ENCODE measurements around the gene SALL1.

SALL1 gene

GRCh38 chr16:51150888-51151320 lies at the start of gene SALL1:
TSS of gene SALL1 (minus strand) at chr16:51151270. CDS start at chr16:51151241, 29 bp downstream.
- H3K4me3 Mint-ChIP-seq: no peak within 1 kb of the TSS
- H3K27me3 Mint-ChIP-seq (ENCODE audit: low read depth): peaks cover 79% of the 10 kb centered on the region
- H3K4me1 Mint-ChIP-seq (ENCODE audit: low read depth): peaks cover 2% of the 10 kb centered on the region
- H3K36me3 Mint-ChIP-seq (ENCODE audit: low read depth): no peaks in the 10 kb centered on the region
- no peak within 1 kb of the TSS for H3K27ac Mint-ChIP-seq
- H3K9me3 Mint-ChIP-seq: peaks cover 4% of the 10 kb centered on the region

DNA sequence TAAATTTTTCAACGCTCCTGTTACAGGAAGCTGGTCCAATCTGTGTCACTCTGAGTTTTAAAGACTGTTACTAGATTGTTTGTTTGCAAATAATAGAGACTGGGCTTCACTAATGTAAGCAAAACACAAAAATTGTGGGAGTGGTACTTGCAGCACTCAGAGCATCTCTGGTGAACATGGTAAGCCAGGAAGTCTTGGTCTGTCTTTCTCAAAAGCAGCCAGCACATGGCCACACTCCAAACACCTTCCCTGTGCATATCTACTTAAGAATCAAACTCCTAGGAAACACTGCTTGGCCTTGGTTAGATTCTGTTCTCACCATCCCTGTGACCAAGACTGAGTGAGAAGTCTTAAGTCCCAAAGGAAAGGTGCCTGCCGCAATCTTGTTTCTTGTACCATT lies 49.7 kb upstream of the SALL1 start:
- no peaks in the 10 kb centered on the region for H3K36me3 Mint-ChIP-seq (ENCODE audit: low read depth)
- H3K27ac Mint-ChIP-seq: no peak overlapping the region
- H3K4me3 Mint-ChIP-seq: no peak overlapping the region
- no peaks in the 10 kb centered on the region for H3K27me3 Mint-ChIP-seq (ENCODE audit: low read depth)
- H3K4me1 Mint-ChIP-seq (ENCODE audit: low read depth): no peaks in the 10 kb centered on the region
- peaks cover 14% of the 10 kb centered on the region for H3K9me3 Mint-ChIP-seq

DNA sequence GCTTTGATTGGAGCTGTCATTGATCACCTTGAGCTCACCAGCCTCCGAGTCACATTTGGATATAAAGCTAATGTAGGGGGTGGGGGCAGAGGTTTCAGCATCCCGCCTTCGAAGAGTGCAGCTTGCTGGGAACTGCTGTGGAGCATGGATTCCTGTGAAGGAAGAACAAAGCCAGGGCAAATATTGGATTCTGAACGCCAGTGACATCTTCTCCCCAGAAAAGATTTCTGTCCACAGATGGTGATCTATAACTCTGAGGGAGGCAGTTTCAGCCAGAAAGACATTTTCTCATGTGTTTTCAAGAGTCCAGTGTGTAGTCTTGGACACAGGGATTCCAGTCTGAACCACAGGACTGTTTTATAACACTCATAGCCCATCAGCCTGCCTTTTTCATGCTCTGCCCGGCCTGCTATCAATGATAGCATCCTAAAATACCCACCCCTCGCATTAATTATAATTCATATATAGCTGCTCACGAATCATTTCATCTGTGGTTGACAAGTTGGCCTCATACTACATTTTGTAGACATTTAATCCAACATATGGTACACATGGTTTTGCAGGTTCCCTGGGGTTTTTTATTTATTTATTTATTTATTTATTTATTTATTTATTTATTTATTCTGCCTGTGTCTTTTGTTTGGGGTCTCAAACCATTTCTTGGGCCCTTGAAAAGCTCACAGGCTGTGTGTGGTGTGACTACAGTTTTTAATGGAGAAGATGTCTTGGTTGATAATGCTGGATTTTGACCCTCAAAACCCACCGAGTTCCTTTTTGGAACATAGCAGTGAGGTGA lies 47.1 kb upstream of the SALL1 start:
- H3K27ac Mint-ChIP-seq: no peak overlapping the region
- no peak overlapping the region for H3K4me3 Mint-ChIP-seq
- no peaks in the 10 kb centered on the region for H3K27me3 Mint-ChIP-seq (ENCODE audit: low read depth)

GRCh38 chr16:51193879-51194278 lies 42.8 kb upstream of the SALL1 start:
- no peaks in the 10 kb centered on the region for H3K4me1 Mint-ChIP-seq (ENCODE audit: low read depth)

More for the DNA sequence above, 47.1 kb upstream of the SALL1 start:
- Mint-ChIP-seq H3K9me3 (peaks cover 14% of the 10 kb centered on the region), H3K36me3 (ENCODE audit: low read depth) (no peaks in the 10 kb centered on the region), H3K4me1 (ENCODE audit: low read depth) (no peaks in the 10 kb centered on the region)

DNA sequence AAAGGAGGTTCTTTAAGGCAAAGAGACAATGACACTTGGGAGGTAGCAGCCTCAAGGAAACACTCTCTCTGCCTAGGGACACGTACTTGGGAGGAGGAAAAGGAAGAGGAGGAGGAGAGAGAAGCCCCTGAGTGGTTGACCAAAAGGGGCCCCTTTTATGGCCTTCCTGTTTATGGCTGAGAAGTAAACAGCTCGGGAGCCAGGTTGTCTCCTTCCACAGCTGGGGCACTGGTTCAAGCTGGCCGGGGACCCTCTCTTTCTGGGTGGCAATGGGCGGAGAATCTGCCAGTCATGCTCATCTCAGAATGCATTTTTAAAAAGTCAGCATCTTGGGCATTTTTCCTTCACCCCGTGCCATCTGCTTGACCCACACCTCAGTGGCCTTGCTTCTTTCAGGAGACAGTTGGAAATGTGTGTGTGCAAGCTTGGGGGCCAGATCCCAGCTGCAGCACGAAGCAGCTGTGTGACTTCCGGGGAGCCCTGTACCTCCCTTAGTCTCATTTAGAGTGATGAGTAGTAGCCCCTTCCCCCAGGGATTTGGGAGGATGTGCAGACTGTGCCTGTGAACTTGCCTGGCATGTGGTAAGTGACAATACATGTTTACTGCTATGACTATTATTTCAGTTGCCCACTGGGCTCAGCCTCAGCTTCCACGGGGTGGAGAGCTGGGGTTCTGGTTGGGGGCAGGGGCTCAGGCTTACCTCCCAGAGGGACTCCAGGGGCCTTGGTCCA lies 33.8 kb upstream of the SALL1 start:
- no peaks in the 10 kb centered on the region for H3K4me1 Mint-ChIP-seq (ENCODE audit: low read depth)
- no peak overlapping the region for H3K4me3 Mint-ChIP-seq
- H3K36me3 Mint-ChIP-seq (ENCODE audit: low read depth): no peaks in the 10 kb centered on the region
- no peaks in the 10 kb centered on the region for H3K9me3 Mint-ChIP-seq
- no peaks in the 10 kb centered on the region for H3K27me3 Mint-ChIP-seq (ENCODE audit: low read depth)
- no peak overlapping the region for H3K27ac Mint-ChIP-seq

More at GRCh38 chr16:51193879-51194278, 42.8 kb upstream of the SALL1 start:
- H3K9me3 Mint-ChIP-seq: no peaks in the 10 kb centered on the region
- no peak overlapping the region for H3K27ac Mint-ChIP-seq
- H3K4me3 Mint-ChIP-seq: no peak overlapping the region
- H3K36me3 Mint-ChIP-seq (ENCODE audit: low read depth): no peaks in the 10 kb centered on the region
- no peaks in the 10 kb centered on the region for H3K27me3 Mint-ChIP-seq (ENCODE audit: low read depth)

DNA sequence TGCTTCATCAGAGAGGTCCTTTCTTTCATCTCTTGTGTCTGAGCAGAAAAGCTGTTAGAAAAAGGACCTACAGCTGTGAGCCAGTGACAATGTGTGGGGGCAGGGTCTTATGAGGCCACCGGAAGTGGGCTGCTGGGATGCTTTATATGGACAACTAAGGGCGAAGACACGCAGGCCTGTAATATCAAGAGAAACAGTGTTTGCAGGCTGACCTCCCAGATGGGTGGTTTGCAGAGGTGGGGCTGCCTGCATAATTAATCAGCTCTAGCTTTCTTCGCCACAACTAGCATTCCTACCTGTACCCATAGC lies 30.4 kb upstream of the SALL1 start:
- H3K9me3 Mint-ChIP-seq: no peaks in the 10 kb centered on the region
- no peaks in the 10 kb centered on the region for H3K4me1 Mint-ChIP-seq (ENCODE audit: low read depth)
- H3K27me3 Mint-ChIP-seq (ENCODE audit: low read depth): no peaks in the 10 kb centered on the region
- no peaks in the 10 kb centered on the region for H3K36me3 Mint-ChIP-seq (ENCODE audit: low read depth)
- H3K27ac Mint-ChIP-seq: no peak overlapping the region
- H3K4me3 Mint-ChIP-seq: no peak overlapping the region

DNA sequence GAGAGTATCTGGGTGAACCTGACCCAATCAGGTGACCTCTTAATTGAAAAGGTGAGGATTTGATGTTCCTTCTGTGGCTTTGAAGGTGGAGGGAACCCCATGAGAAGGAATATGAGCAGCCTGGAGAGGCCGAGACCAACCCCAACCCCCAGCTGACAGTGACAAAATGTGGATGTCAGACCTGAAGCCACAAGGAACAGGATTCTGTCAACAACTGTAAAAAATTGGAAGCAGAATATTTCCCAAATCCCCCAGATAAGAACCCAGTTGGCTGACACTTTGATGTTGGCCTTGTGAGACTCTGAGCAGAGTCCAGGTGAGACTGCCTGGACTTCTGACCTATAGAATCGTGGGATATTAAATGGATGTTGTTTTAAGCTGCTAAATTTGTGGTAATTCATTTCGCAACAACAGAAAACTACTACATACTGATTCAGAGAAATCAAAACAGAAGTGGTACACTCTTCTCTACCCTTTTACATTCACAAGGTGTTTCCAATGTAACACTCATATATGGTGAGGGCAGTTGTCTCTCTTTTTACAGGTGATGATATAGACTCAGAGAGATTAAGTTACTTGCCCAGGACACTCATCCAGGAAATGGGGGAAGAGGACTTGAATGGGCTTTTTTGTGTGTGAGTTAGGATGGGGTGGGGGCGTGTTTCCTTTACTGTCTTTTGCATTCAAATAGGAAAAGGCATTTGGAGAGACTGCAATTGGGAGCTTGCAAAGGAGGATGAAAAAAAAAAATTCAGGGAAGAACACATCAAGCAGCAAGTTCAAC lies 29.8 kb upstream of the SALL1 start:
- Mint-ChIP-seq H3K9me3 (no peaks in the 10 kb centered on the region), H3K27ac (no peak overlapping the region), H3K4me3 (no peak overlapping the region), H3K36me3 (ENCODE audit: low read depth) (no peaks in the 10 kb centered on the region), H3K27me3 (ENCODE audit: low read depth) (no peaks in the 10 kb centered on the region), H3K4me1 (ENCODE audit: low read depth) (no peaks in the 10 kb centered on the region)

GRCh38 chr16:51175081-51175480 lies 24.0 kb upstream of the SALL1 start:
- no peaks in the 10 kb centered on the region for H3K36me3 Mint-ChIP-seq (ENCODE audit: low read depth)
- H3K4me1 Mint-ChIP-seq (ENCODE audit: low read depth): no peaks in the 10 kb centered on the region
- no peak overlapping the region for H3K27ac Mint-ChIP-seq
- no peaks in the 10 kb centered on the region for H3K27me3 Mint-ChIP-seq (ENCODE audit: low read depth)
- H3K4me3 Mint-ChIP-seq: no peak overlapping the region
- H3K9me3 Mint-ChIP-seq: no peaks in the 10 kb centered on the region

DNA sequence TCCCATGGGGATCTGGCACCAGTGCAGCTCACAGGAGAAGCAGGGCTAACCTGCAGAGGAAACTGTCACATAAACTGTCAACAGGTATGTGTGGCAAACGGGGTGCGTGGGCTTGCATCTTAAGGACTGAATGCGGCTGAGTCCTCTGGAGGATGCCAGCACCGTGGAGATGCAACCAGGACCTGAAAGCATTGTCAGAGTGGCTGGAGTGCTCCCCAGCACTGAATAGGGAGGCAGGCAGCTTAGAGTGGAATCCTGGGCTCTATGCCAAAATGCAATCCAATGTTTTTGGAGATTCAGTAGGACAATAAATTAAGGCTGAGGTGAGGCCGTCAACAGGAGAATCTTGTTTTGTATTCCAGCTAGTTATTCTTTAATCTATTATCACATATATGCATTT lies 21.3 kb upstream of the SALL1 start:
- Mint-ChIP-seq H3K4me1 (ENCODE audit: low read depth) (no peaks in the 10 kb centered on the region), H3K9me3 (no peaks in the 10 kb centered on the region), H3K27ac (no peak overlapping the region), H3K36me3 (ENCODE audit: low read depth) (no peaks in the 10 kb centered on the region), H3K27me3 (ENCODE audit: low read depth) (no peaks in the 10 kb centered on the region), H3K4me3 (no peak overlapping the region)

DNA sequence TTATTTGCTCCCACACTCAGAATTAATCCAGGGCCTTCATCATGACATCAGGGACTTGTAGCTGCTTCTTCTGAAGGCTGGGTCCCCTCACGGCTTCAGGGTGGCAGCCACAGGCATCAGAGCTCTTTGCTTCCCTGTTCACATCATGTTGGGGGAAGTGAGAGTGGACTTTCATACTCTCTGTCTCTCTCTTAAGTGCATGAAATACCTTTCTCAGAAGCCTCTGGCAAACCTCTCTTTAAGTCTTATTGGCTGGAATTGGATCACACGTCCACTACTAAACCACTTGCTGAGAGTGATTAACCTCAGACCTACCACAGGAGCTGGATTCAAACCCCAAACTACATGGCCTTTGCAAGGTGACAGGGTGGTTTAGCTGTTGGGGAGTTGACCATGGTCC lies 17.7 kb upstream of the SALL1 start:
- no peak overlapping the region for H3K27ac Mint-ChIP-seq
- H3K27me3 Mint-ChIP-seq (ENCODE audit: low read depth): no peaks in the 10 kb centered on the region
- H3K4me1 Mint-ChIP-seq (ENCODE audit: low read depth): no peaks in the 10 kb centered on the region
- H3K4me3 Mint-ChIP-seq: no peak overlapping the region
- H3K36me3 Mint-ChIP-seq (ENCODE audit: low read depth): no peaks in the 10 kb centered on the region
- no peaks in the 10 kb centered on the region for H3K9me3 Mint-ChIP-seq

- Mint-ChIP-seq H3K27me3 (ENCODE audit: low read depth) (no peaks in the 10 kb centered on the region), H3K27ac (no peak overlapping the region), H3K4me1 (ENCODE audit: low read depth) (no peaks in the 10 kb centered on the region), H3K9me3 (no peaks in the 10 kb centered on the region), H3K36me3 (ENCODE audit: low read depth) (no peaks in the 10 kb centered on the region), H3K4me3 (no peak overlapping the region)
Observed at GRCh38 chr16:51167170-51167895, 16.3 kb upstream of the SALL1 start.

DNA sequence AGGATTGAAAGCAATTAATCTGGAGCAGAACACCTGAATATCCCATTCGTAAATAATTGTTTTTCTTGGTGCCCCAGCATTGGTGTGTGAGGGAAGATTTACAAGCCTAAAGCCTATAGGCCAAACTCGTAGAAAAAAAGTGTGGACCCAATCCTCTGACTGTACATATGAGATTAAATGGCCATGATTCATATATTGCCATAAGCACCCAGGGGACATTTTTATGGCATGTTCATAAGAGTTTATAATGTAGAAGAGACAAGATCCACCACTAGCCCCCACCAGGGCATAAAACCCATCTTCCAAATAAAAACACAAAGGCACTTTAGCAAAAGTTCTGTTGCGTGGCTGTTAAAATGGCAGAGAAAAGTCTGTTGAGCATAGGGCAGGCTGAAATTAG lies 15.5 kb upstream of the SALL1 start:
- H3K36me3 Mint-ChIP-seq (ENCODE audit: low read depth): no peaks in the 10 kb centered on the region
- no peaks in the 10 kb centered on the region for H3K9me3 Mint-ChIP-seq
- no peak overlapping the region for H3K27ac Mint-ChIP-seq
- H3K27me3 Mint-ChIP-seq (ENCODE audit: low read depth): no peaks in the 10 kb centered on the region
- H3K4me3 Mint-ChIP-seq: no peak overlapping the region
- H3K4me1 Mint-ChIP-seq (ENCODE audit: low read depth): no peaks in the 10 kb centered on the region

GRCh38 chr16:51166091-51166490 lies 15.0 kb upstream of the SALL1 start:
- H3K27ac Mint-ChIP-seq: no peak overlapping the region
- H3K9me3 Mint-ChIP-seq: no peaks in the 10 kb centered on the region
- no peaks in the 10 kb centered on the region for H3K36me3 Mint-ChIP-seq (ENCODE audit: low read depth)

GRCh38 chr16:51165043-51165442 lies 14.0 kb upstream of the SALL1 start:
- Mint-ChIP-seq H3K27me3 (ENCODE audit: low read depth) (no peaks in the 10 kb centered on the region), H3K4me1 (ENCODE audit: low read depth) (no peaks in the 10 kb centered on the region), H3K4me3 (no peak overlapping the region), H3K9me3 (no peaks in the 10 kb centered on the region), H3K27ac (no peak overlapping the region), H3K36me3 (ENCODE audit: low read depth) (no peaks in the 10 kb centered on the region)

More at GRCh38 chr16:51166091-51166490, 15.0 kb upstream of the SALL1 start:
- H3K4me1 Mint-ChIP-seq (ENCODE audit: low read depth): no peaks in the 10 kb centered on the region
- no peaks in the 10 kb centered on the region for H3K27me3 Mint-ChIP-seq (ENCODE audit: low read depth)
- no peak overlapping the region for H3K4me3 Mint-ChIP-seq
